T-helper 9 cell (primary cell): ENCODE data around the gene ATAD3B.
"Not testable (repeated sequence)": the region's sequence is repeated elsewhere in the genome, so short reads cannot be mapped to it uniquely, and the experiment has no call there.

Experiments used
- DNase-seq: peaks from one replicate; pipeline ENCODE4 v3.0.0-alpha.2; 2020

ATAD3B gene

DNA sequence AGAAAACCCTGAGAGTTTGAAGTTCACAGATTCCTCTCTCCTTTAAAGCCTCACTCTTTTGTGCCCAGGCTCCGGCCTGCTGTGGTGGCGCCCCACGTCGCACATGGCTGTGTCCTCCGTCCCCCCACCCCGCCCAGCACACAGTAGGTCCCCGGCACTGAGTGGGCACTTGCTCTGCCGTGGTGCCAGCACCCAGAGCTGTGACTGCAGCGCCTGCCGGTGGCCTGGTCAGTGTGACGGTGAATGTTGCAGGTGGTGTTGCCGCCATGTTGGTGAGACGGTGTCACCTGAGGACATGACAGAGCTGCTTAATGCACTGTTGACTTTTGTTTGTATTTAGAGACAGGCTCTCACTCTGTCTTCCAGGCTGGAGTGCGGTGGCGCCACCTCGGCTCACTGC lies 18.7 kb upstream of the ATAD3B start:
- DNase-seq: no peak

- DNase-seq: not testable (repeated sequence)
Observed at GRCh38 chr1:1454286-1455056, 17.1 kb upstream of the ATAD3B start.

GRCh38 chr1:1455366-1455884 lies 16.1 kb upstream of the ATAD3B start:
- no peak for DNase-seq

DNA sequence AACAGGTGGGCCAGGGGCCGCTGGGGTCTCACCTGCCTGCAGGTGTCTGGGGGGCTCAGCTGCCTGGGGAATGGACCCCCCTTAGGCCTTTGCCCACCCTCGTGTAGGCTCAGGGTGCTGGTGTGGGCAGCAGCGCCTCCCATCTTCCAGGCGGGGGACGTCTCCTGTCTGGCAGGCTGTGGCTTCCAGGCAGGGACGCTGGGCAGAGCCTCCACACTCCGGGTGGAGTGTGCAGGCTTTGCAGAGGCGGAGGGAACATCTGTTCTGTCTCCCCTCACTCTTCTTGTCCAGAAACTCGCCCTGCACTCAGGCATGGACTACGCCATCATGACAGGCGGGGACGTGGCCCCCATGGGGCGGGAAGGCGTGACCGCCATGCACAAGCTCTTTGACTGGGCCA lies 15.6 kb upstream of the ATAD3B start:
- DNase-seq: not testable (repeated sequence)

- DNase-seq: not testable (repeated sequence)
Observed at GRCh38 chr1:1456683-1457255, 14.8 kb upstream of the ATAD3B start.

DNA sequence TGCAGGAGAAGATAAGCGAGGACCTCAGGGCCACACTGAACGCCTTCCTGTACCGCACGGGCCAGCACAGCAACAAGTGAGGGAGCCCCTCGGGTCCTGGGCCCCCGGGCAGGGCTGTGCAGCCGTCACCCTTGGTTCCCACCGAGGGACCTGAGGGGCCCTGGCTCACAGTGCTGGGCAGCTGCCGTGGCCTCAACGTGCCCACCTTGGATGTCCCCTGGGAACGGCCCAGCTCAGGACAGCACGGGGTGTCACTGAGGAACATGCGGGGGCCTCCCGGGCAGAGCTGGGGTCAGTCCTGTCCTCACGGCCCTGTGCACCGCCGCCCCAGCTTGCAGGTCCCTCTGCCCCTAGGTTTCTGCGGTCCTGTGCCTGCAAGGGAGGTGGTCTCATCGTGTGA lies 12.4 kb upstream of the ATAD3B start:
- DNase-seq: not testable (repeated sequence)

GRCh38 chr1:1459711-1460110 lies 11.9 kb upstream of the ATAD3B start:
- not testable (repeated sequence) for DNase-seq

DNA sequence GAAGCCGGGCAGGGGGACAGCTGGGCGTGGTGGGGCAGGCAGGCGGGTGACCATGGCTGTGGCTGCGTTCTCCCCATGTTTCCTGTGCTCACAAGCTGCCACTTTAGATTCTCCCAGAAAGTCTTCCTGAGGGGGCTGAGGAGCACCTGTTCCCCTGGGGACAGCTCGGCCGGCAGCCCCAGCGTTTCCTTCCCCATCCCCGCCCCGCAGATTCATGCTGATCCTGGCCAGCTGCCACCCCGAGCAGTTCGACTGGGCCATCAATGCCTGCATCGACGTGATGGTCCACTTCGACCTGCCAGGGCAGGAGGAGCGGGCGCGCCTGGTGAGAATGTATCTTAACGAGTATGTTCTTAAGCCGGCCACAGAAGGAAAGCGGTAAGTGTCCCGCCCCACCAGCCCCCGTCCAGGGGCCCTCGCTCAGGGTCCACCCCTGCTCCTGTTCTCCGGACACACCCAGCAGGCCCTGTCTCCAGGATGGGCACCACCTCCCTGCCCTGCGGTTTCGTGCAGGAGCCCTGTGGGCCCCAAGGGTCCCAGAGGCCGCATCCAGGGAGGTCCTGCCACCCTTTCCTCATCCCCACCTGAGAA lies 10.9 kb upstream of the ATAD3B start:
- DNase-seq: no peak

DNA sequence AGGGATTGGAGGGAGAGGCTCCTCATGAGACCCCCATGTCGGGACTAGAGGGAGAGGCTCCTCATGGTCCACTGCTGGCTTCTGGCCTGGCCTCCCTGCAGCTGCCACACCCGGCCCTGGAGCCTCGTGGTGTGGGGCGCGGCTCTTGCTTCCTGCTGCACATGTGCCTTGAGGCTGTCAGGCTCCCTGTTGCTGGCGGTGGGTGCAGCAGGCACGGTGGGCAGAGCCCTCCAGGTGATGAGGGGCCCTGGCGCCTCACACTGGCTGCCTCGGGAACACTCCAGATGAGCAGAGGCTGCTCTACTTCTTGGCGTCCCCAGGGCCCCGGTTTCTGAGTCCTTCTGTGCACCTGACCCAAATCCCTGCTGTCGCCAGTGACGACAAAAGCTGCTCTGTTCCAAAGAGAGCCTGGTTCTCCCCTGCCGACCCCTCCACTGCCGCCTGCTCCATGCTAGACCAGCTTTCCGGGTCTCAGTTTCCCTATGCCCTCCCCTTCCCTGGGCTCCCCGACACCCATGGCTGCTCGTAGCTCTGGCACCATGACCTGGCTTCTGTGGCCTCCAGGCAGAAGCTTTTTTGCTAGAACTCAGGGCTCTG lies 9.7 kb upstream of the ATAD3B start:
- no peak for DNase-seq

DNA sequence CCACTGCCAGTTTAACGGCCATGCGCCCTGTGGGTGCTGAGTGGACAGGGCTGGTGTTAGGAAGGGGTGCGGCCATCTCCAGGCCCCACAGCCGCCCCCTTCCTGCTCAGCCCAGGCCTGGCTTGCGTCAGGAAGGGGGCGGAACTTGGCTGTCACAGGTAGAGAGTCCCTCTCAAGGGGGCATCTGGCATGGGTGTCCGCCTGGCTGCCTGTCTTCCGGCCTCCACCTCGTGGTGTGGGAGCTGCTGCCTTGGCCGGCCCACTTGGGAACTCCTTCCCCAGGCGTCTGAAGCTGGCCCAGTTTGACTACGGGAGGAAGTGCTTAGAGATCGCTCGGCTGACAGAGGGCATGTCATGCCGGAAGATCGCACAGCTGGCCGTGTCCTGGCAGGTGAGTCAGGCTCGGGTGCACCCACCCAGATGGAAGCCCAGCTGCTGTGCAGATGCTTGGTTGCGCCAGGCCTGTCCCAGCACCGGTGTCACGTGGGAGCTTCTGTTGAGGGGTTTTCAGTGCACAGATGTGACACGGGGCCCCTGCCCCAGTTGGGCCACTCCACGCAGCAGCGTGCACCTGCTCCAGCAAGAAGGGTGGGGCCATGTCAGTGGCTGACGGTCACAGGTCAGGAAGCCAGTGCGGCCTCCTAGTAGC lies 9.1 kb upstream of the ATAD3B start:
- no peak for DNase-seq

- no peak for DNase-seq
Observed at GRCh38 chr1:1463312-1463711, 8.3 kb upstream of the ATAD3B start.

DNA sequence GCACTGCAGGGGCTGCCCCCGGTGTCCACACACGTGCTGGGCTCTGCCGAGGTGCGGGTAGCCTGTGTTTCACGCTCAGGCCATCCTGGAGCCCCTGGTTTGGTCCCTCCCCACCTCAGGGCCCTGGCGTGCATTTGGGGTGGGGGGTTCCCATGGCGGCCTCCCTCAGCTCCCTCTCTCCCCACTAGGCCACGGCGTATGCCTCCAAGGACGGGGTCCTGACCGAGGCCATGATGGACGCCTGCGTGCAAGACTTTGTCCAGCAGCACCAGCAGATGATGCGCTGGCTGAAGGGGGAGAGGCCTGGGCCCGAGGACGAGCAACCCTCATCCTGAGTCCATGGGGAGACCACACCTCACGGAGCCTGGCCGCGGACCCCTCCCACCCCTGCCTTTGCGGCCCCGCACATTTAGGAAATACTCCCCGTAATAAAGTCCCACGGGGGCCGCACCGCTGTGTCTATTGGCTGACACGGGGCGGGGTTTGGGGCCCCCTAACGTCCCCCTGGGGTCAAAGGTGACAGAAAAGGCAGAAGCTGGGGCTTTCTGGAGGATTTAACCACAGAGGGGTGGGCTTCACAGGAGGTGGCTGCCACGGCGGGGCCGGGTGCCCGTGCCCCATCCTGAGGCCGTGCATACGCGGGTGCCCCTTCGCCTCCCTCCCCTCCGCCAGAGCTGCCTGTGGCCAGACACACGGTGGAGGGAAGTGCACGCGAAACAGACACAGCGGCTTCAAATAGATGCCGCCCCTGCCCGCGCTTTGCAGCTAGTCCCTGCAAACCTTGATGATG lies 3.2 kb upstream of the ATAD3B start:
- DNase-seq: not testable (repeated sequence)

GRCh38 chr1:1470626-1471388 lies 758 bp upstream of the ATAD3B start:
- DNase-seq: no peak

DNA sequence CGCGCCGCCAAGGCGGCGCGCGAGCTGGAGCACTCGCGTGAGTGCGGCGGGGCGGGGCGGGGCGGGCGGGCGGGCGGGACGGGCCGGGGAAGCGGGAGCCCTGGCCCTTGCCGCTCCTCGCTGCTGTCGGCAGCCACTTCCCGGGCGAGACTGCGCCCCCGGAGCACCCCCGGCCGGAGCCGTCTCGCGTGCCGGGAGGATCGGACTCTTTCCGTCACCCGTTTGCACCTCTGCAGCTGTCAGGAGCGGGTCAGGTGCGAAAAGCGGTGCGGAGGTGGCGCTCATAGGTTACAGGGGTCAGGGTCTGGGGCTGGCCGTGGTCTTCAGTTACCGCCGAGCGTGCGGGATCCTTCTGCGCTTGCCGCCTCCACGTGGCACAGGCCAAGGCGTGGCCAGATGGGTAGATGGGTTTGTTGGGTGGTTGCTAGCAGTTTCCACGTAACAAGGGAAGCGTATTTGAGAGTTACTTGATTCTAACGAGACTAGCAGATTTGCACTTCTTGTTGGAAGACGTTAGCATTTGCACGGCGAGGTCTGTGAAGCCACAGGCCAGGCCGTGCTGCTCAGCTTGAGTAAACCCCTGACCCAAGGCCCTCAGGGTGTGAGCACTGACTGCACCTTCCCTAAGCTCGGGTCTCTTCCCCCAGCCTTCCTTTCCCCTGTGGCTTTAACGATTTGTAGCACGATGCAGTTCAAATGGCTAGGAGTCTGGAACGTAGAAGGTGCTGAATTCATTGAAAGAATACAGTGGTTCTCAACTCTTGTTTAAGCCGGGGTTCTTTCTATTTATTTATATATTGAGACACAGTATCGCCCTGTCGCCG lies 700 bp downstream of the ATAD3B start:
- DNase-seq: not testable (repeated sequence)

DNA sequence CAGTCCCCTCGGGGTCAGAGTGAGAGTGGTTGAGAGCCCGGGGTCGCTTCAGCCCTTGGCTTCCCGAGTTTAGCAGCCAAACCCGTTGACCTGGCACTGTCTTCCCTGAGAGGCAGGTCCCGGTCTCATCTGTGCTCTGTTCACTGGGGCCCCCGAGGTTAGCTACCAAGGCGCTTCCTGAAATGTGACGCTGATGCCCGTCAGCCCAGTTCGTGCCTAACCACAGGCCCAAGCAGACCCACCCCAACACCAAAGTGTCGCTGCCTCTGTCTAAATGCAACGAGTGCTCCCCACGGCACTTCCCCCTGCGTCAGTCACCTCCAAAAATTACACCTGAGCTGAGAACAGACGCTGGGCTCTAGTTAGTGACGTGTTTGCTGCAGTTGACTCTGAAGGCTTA lies 4.4 kb downstream of the ATAD3B start:
- not testable (repeated sequence) for DNase-seq

DNA sequence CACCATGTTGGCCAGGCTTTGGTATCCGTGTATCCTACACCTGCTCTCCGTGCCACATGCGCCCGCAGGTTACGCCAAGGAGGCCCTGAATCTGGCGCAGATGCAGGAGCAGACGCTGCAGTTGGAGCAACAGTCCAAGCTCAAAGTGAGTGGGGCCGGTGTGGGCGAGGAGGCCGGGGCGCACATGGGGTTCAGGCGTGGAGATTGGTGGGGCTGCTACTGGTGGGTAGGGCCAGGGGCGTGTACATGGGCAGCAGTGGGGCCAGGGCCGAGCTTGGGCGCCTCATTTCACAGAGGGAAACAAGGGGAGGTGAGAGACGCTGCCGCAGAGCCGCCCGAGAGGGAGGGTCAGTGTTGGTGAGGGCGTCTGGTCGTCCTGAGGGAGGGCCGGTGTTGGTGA lies 5.6 kb downstream of the ATAD3B start:
- DNase-seq: no peak

GRCh38 chr1:1479547-1480487 lies 8.3 kb downstream of the ATAD3B start:
- no peak for DNase-seq

DNA sequence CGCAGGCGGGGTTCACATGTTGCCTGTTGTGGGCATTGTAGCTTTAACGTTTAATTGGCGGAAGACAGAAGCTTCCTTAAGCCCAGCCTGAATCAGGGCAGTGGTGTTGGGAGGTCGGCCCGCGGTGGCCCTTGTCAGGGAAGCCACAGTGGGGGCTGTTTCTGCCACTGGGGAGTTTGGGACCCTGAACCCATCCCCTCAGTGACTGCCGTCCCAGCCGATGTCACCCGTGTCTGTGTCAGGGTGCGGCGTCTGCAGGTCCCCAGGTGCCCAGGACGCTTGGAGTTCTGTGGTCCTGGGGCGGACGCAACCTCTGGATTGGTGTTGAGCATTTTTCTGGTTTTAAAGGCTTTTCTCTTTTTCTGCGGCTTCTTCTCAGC lies 8.9 kb downstream of the ATAD3B start:
- not testable (repeated sequence) for DNase-seq

DNA sequence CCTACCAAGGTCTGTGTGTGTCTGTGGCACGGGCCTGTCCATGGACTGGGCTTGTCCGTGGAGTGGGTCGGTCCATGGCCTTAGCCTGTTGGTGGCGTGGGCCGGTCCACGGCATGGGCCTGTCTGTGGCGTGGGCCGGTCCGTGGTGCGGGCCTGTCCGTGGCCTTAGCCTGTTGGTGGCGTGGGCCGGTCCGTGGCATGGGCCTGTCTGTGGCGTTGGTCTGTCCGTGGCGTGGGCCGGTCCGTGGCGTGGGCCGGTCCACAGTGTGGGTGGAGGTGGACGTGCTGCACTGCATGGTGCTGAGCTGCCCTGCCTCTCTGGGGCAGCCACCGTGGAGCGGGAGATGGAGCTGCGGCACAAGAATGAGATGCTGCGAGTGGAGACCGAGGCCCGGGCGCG lies 10.2 kb downstream of the ATAD3B start:
- not testable (repeated sequence) for DNase-seq
